ENCODE results near the gene ZNF346. TPM values are rescaled to one million over a fixed set of nuclear protein-coding genes. Genes with fewer than 3 reads are reported as not detected.

ZNF346 gene
- total and polyA plus RNA-seq, 2 of the 13 experiments (the other 11 are each of a cell fraction or from before 2014, with no cell fraction given): 8.6 to 19.4 TPM

DNA sequence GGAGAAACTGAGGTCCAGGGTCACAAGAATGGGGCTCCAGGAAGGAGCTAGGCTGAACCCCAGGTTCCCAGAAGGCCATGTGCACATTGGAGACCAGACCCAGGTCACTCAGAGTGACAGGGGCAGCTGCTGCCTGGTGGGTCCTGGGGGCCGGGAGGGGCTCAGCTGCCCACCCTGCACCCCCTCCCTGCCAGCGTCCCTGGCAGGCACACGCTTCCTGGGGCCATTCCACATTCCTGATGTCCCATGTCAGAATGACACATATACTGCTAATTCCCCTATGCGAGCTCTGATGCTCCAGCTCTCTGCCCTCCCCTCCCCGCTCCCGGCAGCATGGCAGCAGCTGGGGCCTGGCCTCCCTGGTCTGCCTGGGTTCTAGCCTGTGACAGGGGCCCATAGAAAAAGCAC is 78.2 kb downstream of the ZNF346 start (continued):
- TF ChIP-seq ZNF746 (CRISPR knock-in tag; IDR thresholded peaks at IDR 0.05): no peak
- TF ChIP-seq ZNF740 (CRISPR knock-in tag; IDR thresholded peaks at IDR 0.05): peak; percentile 55; the same call in 1 of the 2 replicates
- no peak for TF ChIP-seq ZNF605 (CRISPR knock-in tag; IDR thresholded peaks at IDR 0.05)
- TF ChIP-seq AGO2 (optimal IDR thresholded peaks at IDR 0.05; ENCODE audit: low read depth, low read length): peak; percentile 97
- TF ChIP-seq SRY (CRISPR knock-in tag; IDR thresholded peaks at IDR 0.05): no peak
- TF ChIP-seq ARID4A (CRISPR knock-in tag; IDR thresholded peaks at IDR 0.05; ENCODE audit: borderline replicate concordance): no peak
- no peak for TF ChIP-seq ZSCAN30 (CRISPR knock-in tag; IDR thresholded peaks at IDR 0.05)
- TF ChIP-seq ZNF792 (CRISPR knock-in tag; IDR thresholded peaks at IDR 0.05): no peak
- no peak for TF ChIP-seq ZBTB21 (CRISPR knock-in tag; IDR thresholded peaks at IDR 0.05)
- TF ChIP-seq TAF15 (IDR thresholded peaks at IDR 0.05; ENCODE audit: low read depth, low read length, poor library complexity, severe bottlenecking): no peak
- no peak for TF ChIP-seq MBD4 (IDR thresholded peaks at IDR 0.05; ENCODE audit: borderline replicate concordance, low read length)
- TF ChIP-seq NONO (IDR thresholded peaks at IDR 0.05): no peak
- TF ChIP-seq NONO (CRISPR knock-in tag; conservative IDR thresholded peaks at IDR 0.05): peak; percentile 21; the same call in 1 of the 2 replicates
- no peak for TF ChIP-seq RXRB (CRISPR knock-in tag; IDR thresholded peaks at IDR 0.05; ENCODE audit: borderline replicate concordance)
- no peak for TF ChIP-seq HHEX (CRISPR knock-in tag; IDR thresholded peaks at IDR 0.05)
- TF ChIP-seq E2F1 (CRISPR knock-in tag; IDR thresholded peaks at IDR 0.05): no peak
- TF ChIP-seq ZNF83 (CRISPR knock-in tag; IDR thresholded peaks at IDR 0.05; ENCODE audit: borderline replicate concordance): no peak
- no peak for TF ChIP-seq POGZ (CRISPR knock-in tag; IDR thresholded peaks at IDR 0.05)
- no peak for TF ChIP-seq PRMT3 (CRISPR knock-in tag; IDR thresholded peaks at IDR 0.05; ENCODE audit: borderline replicate concordance, low read depth)
- TF ChIP-seq, protein P1, sequence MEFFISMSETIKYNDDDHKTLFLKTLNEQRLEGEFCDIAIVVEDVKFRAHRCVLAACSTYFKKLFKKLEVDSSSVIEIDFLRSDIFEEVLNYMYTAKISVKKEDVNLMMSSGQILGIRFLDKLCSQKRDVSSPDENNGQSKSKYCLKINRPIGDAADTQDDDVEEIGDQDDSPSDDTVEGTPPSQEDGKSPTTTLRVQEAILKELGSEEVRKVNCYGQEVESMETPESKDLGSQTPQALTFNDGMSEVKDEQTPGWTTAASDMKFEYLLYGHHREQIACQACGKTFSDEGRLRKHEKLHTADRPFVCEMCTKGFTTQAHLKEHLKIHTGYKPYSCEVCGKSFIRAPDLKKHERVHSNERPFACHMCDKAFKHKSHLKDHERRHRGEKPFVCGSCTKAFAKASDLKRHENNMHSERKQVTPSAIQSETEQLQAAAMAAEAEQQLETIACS (CRISPR knock-in tag; IDR thresholded peaks at IDR 0.05): 0 out of 2 replicates have a peak, but pooled peaks have one; percentile 25
- TF ChIP-seq ZNF18 (CRISPR knock-in tag; IDR thresholded peaks at IDR 0.05; ENCODE audit: insufficient replicate concordance): no peak
